DLD1 (cell line): Measurements from ENCODE around the gene CYP21A2.

Experiments
- in situ Hi-C: cut with HindIII; loops from 2 replicates; pipeline ENCODE4 v1.10.0; 2017; ENCODE audit warnings: low sequenced_read_pairs

Gene CYP21A2

DNA sequence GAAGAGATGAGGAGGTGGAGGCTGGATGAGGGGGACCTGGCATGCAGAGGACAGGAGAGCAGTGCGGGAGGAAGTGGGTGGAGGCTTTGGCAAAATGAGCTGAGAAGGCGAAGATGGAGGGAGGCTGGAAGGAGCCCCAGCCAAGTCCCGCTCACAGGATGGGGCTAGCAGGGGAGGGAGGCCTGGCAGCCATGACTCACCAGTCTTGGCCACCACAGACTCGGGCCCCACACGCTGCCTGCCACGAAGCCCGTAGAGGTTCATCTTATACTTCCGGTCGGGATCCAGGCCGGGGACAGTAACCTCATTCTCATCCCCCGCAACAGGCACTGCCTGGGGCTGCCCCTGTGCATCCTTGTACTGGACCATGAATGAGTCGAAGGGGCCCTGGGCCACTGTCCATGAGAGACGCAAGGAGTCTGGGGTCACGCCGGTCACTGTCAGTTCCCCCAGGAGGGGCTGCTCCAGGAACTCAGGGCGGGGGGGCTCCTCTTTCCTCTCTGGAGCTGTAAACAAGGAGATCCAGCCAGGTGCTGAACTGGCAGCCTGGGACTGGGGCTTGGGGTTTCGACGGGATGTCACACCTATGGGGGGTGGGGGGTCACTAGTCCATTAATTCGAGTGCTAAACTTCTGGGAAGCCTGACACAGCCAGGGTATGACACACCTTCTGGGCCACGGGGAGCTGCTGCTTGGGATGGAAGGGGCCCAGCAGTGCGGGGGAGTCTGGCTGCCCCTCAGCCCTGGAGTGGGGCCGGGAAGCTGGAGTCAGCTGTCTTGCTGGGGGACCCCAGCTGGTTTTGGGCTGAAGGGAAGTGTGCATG, 43.2 kb downstream of the CYP21A2 start:
- in situ Hi-C loops: no loop called here

DNA sequence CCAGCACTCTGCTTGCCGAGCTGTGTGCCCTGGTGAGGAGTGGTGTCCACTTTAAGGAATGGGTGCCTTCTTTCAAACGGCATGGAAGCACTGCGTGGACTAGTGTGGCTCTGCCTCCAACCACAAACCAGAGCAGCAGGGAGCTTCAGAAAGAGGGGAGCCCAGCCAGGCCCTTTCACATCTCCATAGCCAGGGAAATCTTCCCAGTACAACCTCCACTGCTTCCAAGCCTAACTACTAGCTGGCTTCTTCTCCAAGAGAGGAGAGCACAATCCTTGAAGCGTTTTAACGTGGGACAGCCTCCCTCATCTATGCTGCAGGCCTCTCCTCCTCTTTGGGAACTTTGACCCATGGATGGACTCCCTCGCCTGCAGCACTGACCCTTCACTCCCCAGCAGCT, 44.3 kb downstream of the CYP21A2 start:
- in situ Hi-C loops: no loop called here

DNA sequence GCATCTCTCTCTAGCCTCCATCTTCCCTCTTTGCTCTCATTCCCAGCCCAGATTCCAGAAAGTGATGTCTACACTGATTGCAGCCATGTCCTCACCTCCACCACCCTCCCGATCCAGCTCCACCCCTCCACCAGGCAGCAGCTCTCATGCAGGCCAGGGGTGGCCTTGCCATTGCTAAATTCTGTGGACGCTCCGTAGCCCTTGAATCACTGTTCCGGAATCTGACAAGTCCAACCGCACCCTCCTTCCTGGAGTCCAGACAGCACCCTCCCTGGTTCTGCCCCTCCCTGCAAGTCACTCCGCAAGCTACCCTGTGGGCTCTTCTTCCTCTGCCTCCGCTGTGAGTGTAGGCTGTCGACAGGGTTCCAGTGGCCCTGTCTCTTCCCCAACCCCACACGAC, 44.7 kb downstream of the CYP21A2 start:
- in situ Hi-C loops: no loop called here

DNA sequence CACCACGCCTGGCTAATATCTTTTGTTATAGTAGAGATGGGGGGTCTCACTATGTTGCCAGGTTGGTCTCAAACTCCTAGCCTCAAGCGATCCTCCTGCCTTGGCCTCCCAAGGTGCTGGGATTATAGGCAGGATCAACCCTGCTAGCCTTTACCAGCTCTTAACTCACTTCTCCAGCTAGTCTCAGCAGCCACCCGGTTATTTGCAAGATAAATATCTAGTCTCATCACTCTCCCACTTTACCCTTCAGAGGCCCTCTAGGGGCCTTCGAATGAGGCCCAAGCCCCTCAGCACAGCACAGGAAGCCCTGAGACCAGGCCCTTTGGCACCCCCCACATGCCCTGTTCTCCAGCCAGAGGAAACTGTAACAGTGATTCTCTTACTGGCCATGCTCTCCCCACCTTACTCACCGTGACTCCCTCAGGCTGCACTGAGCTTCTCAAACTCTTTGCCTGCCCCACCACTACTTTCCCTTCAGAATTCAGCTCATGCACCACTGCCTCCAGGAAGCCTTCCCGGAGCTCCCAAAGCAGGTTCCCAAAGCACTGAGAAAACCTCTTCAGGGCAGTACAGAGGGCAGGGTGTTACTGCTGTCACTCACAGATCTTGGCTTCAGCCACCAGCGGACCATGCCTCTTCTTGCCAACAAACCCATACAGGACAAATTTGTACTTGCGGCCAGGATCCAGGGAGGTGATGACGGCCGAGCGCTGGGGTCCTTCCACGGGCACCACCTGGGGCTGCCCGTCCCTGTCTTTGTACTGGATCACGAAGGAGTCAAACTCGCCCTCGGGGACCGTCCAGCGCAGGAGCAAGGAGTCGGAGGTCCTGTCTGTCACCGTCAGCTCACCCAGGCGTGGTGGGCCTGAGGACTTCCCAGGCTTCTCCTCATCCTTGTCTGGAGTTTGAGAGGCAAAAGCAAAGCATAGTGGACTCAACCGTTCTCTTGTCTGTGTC, 45.9 kb downstream of the CYP21A2 start:
- in situ Hi-C loops: no loop called here

DNA sequence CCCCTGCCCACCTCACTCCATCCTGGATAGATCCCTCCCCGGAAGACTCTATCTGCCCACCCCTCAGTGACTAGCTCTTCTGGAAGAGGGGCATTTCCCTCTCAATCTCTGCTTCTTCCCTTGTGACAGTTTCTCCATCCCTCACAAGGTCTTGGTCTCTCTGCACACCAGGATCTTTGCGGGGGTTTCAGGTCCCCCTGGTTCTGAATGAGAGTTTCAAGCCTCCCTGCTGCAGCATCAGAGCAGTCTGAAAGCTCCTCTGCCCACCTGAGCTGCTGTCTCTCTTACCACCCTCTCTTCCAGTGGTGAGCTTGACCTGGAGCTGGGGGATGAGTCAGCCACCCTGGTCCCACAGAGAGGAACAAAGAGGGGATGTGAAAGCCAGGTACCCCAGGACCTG, 46.6 kb downstream of the CYP21A2 start:
- in situ Hi-C loops: no loop called here

DNA sequence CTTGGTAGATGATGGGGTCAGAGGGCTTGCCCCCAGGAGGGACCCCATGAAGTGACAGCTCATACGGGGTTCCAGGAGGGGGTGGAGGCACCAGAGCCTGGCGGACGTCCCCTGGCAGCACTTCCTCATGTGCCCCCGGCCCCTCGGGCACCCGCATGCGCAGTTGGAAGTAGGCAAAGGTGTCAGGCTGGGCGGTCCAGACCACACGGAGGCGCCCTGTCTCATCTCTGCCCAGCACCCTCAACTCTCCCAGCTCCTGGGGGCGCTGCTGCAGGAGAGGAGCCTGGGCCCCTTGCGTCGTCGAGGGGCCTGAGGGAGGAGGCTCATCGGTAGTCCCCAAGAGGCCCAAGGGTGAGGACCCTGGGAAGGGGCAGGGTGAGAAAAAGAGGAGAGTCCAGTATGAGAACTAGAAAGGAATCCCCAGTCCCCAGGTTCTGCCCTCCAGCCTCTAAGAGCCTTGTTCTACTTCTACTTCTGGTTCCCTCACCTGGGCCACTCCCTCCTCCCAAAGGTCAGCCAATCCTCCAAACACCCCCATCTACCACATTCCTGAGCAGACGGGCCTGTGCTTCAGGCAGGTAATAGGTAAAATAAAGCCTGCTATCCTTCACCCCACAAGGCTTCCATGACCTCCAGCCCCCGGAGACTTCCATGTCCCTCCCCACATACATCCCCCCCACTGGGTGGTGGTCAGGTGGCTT, 47.7 kb downstream of the CYP21A2 start:
- in situ Hi-C loops: no loop called here

DNA sequence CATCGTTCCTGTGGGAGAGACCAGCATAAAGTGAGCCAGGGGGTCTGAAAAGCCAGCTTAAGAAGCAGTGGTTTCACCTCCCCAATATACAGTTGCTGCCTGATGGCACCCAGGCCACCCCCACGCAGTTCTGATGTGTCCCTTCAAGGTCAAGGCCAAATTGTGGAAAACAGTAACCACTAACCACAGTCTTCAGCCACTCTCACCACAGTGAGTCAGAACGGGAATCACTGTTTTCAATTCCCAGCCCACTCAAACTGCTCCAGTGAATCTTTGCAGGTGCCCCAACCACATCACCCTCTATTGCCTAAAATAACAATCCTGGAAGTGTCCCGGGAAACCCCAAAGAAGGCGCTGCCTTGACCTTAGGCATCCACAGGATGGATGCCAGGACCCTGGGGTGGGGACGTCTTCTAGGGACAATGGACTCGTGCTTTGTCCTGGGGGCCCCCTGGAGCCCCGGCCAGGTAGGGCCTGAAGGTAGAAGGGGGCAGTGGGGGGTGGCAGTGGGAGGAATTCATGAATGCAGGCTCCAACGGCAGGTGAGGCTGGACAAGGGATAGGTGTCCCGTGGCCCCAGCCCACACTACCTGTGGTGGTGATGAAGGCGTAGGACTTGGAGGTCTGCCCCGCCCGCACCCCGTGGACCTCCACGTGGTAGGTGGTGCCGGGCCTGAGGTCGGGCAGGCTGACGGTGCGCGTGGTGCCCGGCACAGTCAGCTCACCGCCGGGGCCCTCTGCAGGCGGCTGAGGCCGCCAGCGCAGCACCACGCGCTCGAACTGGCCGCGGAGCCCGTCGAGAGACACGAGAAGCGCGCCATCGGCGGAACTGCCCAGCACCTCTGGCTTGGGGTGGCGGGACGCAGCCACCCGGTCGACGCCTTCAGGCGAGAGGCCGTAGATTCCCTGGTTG, 48.7 kb downstream of the CYP21A2 start:
- in situ Hi-C loops: no loop called here

DNA sequence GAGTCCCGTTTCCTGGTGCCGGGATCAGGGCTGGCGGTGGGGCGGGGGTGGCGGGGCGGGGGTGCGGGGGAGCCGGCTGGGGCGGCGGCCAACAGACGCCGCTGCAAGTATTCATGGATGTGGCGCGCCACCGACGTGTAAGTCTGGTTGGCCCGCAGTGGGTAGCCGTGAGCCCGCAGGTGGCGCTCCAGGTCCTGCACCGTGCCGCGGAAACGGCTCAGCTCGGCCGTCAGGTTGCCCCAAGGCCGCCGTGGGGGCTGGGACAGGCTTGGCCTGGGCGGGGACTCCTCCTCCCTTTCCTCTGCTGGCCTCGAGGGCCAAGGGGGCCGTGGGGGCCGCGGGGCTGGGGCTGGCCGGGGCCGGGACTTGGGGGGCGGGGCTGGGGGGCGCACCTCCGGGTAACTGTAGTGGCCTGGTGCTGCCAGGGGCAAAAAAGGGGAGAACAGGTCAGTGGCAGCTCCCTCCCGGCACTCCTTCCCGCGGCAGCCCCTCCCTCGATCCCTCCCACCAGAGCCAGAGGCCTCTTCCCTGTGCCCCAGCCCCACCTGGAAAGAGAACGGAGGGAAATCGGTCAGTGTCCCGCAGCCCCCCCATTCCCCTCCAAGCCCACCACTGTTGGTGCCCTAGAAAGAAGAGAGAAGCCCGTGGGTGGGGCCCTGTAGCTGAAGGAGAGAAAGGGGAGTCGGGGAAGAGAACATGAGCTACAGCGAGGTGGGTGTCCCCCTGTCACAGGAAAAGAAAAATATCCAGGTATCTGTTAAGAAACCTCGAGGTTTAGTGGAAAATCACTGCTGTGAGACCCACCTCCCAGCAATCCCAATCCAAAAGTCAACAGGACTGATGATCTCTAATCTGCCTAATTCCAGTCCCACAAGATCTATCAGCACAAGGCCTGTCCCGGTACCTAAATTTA, 49.6 kb downstream of the CYP21A2 start:
- in situ Hi-C loops: no loop called here

DNA sequence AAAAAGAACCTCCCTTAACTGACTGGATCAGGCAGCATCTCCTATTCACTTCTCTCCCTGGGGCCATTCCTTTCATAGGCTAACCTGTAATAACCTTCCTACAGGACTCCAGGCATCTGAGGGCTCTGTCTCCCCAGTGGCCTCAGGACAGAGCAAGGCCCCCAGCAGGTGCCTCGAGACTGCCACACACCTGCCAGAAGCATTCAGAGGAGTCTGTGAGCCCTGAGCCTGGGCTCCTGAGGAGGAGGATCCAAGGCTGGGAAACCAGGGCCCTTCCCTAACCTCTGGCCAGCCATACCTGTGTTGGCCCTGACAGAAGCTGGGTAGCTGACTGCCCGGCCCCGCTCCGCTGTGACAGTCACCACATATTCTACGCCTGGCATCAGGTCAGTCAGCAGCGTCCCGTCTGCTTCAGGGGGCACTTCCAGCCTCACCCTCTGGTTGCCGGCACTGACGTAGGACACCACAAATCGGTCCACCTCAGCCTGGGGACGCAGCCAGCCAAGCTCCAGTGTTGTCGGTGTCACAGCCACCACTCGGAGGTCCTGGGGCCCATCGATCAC, 50.4 kb downstream of the CYP21A2 start:
- in situ Hi-C loops: no loop called here

DNA sequence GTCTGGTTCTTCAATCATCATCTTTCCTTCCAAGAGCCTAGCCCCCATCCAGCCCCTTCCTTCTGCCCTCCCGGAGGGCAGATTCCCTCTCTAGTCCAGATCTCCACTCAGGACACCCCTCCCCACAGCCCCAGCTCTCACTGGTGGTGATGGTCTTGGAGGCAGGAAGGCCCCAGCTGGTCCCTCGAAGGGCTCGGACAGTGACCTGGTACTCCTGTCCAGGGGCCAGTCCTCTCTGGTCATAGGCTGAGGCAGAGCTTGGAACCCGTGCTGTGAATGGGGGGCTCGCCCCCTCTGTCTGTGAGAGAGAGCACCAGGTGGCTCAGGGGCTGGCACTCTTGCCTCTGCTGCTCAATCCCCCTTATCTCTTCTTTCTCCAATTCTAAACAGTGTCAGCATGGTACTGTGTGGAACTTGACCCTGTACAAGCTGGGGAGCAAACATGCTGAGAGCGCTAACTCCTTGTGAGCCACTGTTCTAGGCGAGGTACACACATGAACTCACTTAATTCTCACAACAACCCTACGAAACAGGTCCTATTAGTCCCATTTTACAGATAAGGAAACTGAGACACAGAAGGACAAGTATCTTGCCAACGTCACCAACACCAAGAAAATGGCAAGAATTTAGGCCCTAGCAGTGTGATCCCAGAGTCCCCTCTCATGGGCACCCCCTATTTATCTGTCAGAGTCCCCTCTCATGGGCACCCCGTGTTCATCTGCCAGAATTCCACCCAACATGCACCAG, 51.0 kb downstream of the CYP21A2 start:
- in situ Hi-C loops: no loop called here
